Midbrain (tissue), 1 donor: ENCODE results near the gene NKD2.
"Not testable (repeated sequence)": the region's sequence is repeated elsewhere in the genome, so short reads cannot be mapped to it uniquely, and the experiment has no call there.

Source experiments
- DNase-seq: peaks from one replicate; lab custom pipeline; 2025; lab: John Stamatoyannopoulos, UW

The NKD2 gene

DNA sequence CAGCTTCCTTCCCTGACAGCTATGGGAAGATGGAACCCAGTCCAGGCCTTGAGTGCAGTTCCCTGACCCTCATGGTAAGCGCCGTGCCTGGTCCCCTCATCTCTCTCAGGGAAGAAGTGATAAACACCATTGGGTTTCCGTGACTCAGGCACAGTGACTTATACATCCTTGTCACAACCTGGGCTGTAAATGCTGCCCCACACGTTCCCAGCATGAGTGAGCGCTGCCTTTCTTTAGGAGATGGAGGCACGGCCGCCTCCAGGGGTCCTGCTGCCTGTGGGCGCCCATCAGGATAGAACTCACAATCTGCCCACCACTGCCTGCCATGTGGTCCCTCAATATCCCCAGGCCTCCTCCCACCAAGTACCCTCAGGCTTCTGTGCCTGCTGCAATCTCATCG is 8.3 kb upstream of the NKD2 start:
- no peak for DNase-seq

GRCh38 chr5:1000831-1001230 is 7.8 kb upstream of the NKD2 start:
- not testable (repeated sequence) for DNase-seq

- DNase-seq: no peak
Observed at GRCh38 chr5:1001406-1002270, 7.0 kb upstream of the NKD2 start.

GRCh38 chr5:1002271-1002546 is 6.4 kb upstream of the NKD2 start:
- no peak for DNase-seq

DNA sequence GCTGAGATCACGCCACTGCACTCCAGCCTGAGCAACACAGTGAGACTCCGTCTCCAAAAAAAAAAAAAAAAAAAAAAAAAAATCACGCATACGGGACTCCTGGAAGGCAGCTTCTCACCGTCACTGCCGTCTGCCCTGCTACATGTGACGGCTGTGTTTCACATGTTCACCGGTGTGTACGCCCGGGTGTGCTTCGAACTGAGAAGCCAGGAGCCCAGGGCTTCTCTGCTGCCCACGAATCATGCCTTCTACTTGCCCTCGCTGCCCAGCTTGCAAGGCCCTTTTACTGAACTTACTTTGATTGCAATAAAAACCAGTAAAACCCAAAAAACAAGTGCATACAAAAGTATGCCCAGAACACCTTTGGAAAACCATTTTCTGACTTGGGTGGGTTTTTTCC is 5.8 kb upstream of the NKD2 start:
- no peak for DNase-seq

GRCh38 chr5:1003296-1003937 is 5.2 kb upstream of the NKD2 start:
- no peak for DNase-seq

GRCh38 chr5:1004461-1005248 is 3.9 kb upstream of the NKD2 start:
- DNase-seq: peak; percentile 6

DNA sequence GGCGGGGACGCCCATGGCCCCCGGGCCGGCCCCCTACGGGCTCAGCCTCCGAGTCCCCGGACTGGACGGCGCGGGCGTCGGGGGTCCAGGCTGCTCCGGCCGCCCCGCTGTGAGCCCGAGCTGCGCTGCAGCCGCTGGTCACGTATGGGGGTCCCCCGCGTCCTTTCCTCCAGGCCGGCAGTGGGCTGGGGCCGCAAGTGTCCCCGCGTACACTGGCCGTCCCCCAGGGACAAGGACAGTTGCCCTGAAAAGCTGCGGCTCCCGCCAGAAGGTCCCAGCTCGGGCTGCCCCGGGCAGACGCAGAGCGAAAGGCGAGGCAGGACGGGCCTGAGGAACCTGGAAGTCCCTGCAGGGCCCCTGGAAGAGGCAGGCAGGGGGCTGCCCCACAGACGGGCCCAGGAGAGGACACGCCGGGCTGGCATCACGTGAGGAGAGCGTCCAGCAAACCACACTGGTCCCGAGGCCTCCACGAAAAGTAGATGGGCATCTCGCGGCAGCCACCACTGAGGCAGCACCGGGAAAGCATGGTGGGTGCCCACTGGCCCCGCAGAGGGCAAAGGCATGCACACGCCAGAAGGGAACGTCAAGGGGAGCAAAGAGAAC is 3.3 kb upstream of the NKD2 start:
- DNase-seq: no peak

GRCh38 chr5:1005904-1006655 is 2.5 kb upstream of the NKD2 start:
- DNase-seq: no peak

DNA sequence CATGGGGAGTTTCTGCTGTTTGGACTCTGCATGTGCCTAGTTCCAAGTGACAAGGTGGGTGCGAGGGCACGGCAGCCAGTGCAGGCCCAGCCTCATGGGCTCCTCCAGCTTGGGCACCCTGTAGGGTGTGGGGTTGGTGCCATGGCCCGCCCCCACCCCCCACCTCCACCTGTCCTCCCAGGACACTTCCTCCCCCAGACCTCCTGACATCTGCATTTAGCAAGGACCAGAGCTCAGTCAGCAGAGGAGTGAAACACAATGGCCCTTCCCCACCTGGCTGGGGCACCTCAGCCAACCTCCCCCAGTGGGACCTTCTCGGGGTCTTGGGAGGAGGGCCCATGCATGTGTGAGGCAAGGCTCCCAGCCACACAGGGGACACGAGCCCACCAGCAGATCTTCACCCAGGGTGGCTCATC is 1.9 kb upstream of the NKD2 start:
- no peak for DNase-seq

- no peak for DNase-seq
Observed at GRCh38 chr5:1007221-1007680, 1.4 kb upstream of the NKD2 start.

DNA sequence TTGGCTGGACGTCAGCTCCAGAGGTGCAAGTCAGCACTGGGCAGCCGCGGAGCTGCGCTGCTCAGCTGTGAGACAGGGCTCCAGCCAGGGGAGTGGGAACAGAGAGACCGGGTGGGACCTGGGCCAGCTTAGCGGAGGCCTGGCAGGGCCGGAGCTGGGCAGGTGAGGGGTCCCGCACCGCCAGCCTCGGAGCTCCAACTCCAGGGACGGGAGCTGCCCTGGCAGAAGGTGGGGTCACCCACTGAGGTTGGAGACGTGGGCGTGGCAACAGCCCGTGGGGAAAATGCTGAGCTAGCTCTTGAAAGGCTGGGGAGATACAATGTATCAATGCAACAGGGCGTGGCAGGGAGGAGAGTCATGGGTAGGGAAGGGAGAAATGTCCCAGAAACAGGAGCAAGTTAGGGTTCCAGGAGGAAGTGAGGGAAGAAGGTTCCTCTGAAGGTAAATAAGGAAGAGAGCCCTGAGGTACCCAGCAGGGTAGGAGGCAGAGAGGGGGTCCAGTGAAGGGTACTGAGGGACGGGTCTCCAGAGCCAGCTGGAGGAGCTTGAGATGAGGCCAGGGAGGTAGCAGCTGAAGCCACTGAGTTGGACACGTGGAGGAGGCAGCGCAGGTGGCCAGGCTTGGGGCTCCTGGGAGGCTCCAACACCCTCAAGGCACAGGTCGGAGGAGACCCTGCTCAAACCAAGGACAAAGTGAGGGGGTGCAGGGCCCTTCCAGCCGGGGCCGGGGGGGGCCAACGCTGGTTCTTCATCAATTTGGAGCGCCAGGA is 736 bp upstream of the NKD2 start:
- DNase-seq: no peak

GRCh38 chr5:1009359-1010180 is 968 bp downstream of the NKD2 start:
- no peak for DNase-seq

DNA sequence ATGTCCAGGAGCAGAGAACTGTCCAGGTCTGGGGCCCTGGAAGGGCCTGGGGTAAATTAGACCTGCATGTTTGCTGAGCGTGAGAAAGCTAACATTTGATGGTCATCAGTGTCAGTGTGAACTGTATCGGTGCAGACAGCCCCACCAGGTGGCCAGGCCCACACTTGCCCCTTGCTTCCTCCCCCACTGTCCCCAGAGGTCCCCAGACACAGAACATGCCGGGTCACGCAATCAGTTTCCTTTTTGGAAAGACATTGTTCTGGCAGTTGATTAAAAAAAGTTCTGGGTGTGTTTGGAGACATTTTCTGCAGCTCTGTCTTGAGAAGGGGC is 1.5 kb downstream of the NKD2 start:
- DNase-seq: no peak

DNA sequence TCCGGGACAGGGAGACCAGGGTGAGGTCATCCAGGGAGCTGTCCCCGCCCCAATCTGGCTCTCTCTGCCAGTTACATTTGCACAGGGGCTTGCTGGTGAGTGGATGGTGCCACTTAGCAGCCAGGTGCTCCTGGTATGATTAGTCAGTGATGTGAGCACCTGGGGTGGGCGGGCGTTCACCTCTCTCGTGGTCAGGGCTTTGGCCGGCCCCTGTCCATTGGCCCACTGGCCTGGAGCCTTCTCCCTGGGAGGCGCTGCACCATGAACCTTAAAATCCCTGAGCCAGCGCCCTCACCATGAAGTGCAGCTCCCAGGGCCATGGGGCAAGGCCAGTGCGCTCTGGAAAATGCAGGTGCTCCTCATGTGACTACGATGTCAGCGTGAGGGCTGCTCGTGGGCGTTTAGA is 2.0 kb downstream of the NKD2 start:
- DNase-seq: no peak

DNA sequence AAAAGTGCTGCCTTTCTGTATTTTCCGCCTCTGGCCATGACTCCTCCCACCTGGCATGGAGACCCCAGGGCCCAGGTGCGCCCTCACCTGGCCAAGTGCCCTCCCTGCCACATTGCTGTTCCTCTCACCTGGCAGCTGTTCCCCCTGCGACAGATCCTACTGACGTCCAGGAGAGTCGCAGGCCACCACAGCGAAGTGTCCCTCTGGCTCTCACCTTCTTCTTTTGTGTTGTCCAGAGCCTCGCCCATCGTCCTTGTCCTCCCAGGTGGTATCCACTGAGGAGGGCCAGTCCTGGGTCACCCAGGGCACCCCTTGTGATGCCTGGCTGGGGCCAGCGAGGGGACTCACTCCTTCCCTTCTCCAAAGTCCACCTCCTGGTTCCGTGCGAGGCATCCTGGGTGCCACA is 2.6 kb downstream of the NKD2 start:
- DNase-seq: no peak

DNA sequence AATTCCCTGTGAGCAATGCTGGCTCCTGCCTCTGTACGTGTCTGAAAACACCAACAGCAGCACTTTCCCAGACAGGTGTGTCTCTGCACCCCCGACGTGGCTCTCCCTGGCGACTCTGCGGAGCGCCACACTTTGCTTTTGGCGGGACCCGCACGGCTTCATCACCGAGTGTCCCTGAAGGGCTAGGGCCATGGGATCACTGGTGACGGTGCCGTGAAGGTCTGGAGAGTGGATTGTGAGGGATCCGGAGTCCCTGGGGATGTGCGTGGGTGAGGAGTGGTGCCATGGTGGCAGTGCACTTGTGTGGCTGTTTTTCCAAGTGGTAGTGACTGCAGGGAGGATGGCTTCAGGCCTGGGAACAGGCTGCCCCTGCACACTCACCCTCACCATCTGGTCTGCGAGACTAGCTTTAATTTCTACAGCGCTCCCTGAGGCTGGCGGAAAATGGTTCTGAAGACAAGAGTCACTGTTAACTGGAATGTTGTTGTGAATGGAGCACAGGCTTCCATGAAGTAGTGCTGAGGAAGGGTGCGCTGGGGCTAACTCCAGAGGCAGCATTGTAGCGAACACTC is 3.2 kb downstream of the NKD2 start:
- DNase-seq: no peak

- no peak for DNase-seq
Observed at GRCh38 chr5:1012313-1012841, 3.8 kb downstream of the NKD2 start.

DNA sequence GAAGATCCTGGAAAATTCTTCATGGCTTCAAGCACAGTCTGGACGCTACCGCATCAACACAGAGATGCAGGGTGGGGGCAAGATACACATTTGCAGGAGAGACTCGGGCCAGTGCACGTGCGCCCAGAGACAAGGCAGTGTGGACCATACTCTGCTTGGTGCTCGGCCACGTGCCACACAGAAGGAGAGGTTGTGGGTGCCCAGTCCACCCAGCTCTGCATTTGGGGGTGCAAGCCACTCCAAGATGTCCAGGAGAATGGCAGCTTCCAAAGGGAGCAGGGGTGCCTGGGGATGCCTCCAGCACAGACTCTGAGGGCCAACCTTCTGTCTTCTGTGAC is 4.3 kb downstream of the NKD2 start:
- no peak for DNase-seq
